HG03354 (cell line): Measurements from ENCODE around the gene PIP4P1.
"Not testable (repeated sequence)": the region's sequence is repeated elsewhere in the genome, so short reads cannot be mapped to it uniquely, and the experiment has no call there.

ENCODE experiments used
- ATAC-seq: cut with Tn5 transposase; IDR thresholded peaks from one replicate; pipeline ENCODE4 v1.9.1; 2021; ENCODE audit warnings: mild to moderate bottlenecking; ENCODE audit not compliant: unreplicated experiment, poor library complexity, severe bottlenecking

The PIP4P1 gene

DNA sequence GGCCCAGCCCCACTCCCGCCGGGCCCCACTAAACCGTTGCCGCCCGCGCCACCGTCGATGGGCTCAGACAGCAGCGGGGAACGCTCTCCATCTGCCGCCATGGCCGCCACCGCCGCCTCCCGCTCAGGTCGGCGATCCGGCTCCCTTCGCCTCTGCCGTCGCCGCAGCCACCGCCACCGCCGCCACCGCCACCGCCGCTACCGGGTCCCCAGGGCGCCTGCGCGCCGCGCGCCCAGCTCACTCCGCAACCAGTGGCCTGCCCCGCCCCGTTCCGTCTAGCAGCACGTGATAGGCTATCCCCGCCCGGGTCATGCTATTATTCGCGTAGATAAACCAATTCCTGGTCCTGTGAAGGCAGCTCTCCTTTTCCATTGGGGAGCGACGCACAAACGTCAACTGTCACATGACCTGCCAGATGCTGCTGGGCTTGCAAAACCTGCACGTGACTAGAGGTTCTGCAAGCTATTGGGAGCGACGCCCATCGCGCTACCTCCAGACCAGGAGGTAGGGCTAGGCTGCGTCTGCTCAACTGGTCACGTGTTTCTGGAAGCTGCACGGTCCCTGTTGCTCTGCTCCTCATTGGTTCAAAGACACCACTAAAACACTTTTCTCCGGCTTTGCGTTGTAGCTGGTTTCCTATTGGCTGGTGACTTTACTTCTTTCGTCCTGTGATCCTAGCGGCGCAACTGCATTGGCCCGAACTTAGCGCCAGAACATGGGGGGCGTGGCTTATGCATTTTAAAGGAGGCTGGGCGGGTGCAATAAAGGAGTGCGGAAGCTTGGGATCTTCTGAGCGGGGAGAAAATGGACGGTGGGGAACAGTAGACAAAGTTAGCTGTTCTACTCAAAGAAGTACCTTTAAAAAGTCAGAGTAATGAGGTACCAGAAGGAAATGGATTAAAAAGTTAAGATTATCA lies at the start of gene PIP4P1:
PIP4P1 (minus strand) TSS at position 210 of the 917 bp plus-strand sequence; CDS start at position 101, 109 bp downstream.
- ATAC-seq = peak; percentile 94

DNA sequence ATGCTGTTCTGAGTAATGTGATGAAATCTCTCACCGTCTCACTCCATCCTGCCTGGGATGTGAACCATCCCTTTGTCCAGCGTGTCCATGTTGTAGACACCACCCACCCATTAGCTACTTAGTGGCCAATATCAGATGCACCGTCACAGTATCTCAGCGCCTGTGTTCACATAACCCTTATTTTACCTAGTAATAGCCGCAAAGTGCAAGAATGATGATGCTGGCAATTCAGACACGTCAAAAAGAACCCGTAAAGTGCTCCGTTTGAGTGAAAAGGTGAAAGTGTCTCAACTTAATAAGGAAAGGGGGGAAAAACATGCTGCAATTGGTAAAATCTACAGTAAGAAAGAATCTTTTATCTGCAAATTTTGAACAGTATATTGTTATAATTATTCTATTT lies 47.1 kb upstream of the PIP4P1 start:
- no peak for ATAC-seq

DNA sequence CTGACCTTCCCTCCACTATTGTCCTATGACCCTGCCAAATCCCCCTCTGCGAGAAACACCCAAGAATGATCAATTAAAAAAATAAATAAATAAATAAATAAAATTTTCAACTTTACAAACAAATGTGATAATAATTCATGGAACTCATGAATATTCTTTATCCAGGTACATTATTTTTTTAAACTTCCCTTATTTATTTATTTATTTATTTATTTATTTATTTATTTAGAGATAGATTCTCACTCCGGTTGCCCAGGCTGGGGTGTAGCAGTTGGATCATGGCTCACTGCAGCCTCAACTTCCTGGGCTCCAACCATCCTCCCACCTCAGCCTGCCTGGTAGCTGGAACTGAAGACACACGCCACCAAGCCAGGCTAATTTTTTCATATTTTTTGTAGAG lies 46.3 kb upstream of the PIP4P1 start:
- not testable (repeated sequence) for ATAC-seq

- not testable (repeated sequence) for ATAC-seq
These were observed 45.5 kb upstream of the PIP4P1 start for GRCh38 chr14:20506752-20507151.

- not testable (repeated sequence) for ATAC-seq
These were observed 45.0 kb upstream of the PIP4P1 start for GRCh38 chr14:20506276-20506675.

DNA sequence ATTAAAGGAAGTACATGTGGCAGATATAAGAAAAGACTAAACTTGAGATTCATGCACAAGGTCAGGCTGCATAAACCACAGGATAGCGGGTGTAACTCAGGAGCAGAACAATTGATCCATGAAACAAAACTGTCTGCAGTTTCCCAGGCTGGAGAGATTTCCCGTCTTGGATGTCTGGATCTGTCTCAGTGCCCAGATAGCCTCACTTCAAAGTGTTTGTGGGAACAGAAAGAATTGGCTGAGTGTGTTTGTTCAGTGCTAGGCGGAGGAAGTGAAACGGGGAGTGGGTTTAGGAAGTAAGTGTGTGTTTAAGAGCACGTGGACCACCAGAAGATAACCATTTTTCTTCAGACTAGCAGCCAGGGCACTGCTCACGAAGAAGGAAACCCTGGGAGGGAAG lies 42.7 kb upstream of the PIP4P1 start:
- ATAC-seq = no peak

GRCh38 chr14:20501346-20501745 lies 40.1 kb upstream of the PIP4P1 start:
- ATAC-seq = no peak

GRCh38 chr14:20499881-20500280 lies 38.6 kb upstream of the PIP4P1 start:
- ATAC-seq = no peak

- ATAC-seq = no peak
These were observed 37.9 kb upstream of the PIP4P1 start for GRCh38 chr14:20499108-20499507.

DNA sequence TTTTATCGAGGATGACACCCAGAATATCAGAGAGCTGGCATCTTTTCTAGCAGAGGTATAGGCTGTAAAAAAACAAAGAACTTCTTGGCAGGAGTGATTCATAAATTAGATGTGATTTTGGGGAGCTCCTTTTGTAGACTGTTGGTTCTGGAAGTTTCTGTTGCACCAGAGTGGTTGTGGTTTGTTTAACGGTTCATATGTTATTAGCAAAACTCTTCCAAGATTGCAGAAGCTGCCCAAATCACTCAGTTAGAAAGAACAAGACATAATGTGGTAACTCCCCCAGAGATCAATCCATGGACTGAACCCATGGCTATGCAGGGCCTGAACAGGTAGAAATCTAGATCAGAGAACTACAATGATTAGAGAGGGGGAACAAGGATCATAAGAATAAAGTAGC lies 37.4 kb upstream of the PIP4P1 start:
- ATAC-seq = no peak

DNA sequence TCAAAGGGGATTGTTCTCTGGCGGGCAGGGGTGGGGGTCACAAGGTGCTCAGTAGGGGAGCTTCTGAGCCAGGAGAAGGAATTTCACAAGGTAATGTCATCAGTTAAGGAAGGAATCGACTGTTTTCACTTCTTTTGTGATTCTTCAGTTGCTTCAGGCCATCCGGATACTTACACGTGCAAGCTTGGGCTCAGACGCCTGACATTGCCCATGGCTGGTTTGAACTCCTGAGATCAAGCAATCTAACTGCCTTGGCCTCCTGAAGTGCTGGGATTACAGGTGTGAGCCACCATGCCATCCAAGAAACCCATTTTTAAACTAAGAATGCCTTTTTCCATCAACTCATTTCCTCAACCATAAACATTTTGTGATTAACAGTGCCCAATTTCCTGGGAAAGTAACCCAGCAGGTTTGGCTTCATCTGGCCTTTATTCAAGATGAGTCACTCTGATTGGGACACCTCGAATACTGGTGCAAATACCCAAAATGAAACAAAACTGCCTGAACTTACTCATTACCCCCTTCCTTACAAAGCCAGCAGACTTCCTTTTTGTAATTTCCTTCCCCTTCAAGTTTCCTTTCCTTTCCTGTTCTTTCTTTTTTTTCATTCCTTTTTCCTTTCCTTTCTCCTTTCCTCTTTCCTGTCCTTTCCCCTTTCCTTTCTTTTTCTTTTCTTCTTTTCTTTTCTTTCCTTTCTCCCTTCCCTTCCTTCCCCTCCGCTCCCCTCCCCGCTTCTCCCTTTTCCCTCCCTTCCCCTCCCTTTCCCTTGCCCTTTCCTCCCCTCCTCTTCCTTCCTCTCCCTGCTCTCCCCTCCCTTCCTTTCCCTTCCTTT lies 33.9 kb upstream of the PIP4P1 start:
- ATAC-seq = no peak

DNA sequence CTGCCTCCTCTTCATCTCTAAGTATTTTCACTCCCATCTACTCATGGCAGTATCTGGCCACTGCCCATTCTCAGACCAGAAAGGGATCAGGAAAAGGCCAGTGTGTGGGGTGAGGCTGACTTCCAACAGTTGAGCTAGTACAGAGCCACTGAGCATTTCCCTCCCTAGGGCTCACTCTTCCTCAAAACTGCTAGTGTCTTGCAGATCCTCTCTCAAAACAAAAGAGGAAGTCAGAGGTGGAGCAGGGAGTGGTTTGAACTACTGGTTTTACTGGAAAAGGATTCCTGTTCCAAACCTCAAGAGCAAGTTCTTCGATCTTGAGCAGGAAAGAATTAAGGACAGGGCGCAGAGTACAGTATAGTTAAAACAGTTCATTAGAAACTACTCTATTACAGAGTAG lies 32.4 kb upstream of the PIP4P1 start:
- no peak for ATAC-seq

DNA sequence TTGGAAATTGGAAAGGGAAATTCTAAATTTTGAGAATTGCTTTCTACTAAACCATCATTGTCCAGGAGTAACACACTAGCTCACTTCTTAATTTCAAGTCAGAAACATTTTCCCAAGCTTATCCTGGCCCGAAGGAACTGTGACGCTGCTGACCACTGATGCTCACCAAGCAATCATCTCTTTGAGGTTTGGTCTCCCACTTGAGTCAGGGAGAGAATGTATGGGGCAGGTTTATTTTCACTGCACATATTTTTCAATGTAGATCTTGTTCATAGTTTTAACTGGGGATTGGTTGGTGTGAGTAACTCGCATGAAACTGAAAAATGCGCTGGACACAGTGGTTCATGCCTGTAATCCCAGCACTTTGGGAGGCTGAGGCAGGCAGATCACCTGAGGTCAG lies 31.3 kb upstream of the PIP4P1 start:
- ATAC-seq = no peak

DNA sequence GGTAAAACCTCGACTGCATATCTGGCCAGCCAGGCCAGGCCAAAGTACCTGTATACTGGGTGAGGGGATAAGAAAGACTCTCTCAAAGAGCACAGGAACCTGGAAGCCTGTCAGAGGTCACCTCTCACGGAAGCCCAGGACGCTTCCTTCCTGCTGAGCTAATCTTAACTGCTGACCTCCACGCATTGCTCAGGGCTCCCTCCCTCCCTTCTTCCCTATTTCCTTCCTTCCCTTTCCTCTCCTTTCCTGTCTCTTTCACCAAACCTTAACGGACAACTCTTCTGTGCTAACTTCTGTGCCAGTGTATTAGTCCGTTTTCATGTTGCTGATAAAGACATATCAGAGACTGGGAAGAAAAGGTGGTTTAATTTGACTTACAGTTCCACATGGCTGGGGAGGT lies 29.3 kb upstream of the PIP4P1 start:
- ATAC-seq = no peak

DNA sequence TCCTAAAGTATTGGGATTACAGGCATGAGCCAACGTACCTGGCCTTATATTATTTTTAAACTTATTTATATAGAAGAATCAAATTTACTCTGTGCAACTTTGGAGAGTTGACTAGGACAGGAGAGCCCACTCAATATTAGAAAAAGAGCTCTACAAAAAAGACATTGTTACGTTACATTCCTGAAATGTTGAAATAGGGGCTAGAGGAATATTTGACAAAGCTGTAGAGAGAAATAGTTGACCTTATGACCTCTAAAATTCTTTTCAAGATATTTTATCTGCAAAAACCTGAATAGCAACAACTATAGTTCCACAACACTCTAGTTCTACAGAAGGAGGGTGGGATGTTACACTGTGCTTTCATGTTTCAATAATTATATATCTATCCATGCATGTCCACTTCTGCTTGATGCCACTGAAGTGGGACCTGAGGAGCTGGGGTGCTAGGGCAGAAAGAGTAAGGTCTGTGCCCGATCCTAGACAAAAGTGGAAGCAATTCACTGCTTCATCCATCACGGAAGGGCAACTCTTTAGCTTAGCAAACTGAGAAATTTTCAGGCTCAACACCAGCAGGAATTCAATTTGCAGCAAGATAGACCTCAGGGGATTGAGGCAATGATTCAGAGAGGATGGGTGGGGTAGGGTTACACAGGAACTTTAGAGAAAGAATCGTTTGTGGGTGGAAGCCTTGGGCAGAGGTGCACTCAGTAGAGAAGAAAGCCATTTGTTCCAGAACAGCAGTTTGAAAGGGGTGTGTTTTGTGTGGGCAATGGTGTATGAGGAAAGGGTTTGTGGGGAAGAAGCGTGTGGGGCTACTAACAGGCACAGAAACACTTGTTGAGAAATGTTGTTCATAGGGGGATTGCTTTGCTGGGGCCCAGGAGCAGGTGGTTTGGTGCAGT lies 28.1 kb upstream of the PIP4P1 start:
- ATAC-seq = peak; percentile 47

DNA sequence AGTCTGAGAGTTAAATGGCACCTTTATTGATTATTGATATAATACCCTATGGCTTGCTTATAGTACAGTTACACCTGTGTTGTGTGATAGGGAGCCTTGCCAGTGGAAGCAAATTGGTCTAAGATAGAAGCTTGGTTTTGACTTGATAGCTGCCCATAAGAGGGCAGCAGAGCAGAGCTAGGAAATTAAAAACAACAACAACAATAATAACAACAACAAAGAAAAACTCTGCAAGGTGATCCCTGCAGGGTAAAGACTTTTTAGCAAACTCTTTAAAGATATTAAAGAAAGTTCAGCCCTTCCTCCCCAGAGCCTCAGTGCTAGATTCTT lies 26.1 kb upstream of the PIP4P1 start:
- ATAC-seq = no peak

DNA sequence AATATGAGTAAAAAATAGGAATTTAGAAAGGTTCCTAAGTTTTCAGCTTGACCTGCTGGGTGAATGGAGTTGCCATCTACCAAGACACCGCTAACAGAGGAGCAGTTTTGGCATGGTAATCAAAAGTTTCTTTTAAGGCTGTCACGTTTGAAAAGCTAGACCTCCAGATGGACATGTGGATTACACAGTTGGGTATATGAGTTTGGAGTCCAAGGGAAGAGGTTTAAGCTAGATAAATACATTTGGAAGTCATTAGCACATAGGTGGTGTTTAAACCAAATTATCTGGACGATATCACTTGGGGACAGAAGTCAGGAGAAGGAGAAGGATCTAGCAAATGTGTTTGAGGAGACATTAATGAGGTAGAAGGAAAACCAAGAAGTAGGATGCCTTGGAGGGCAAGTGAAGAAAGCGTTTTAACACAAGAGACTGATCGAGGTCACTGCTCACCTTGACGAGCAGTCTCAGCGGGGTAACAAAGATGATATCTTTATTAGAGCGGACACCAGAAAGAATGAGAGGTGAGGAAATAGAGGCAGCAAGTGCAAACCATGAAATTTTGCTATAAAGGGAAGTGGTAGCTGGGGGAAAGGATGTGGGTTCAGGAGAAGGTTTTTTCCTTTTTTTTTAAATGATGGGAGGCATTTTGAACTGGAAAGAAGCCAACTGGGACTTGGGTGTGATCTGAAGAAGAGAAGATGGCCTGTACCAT lies 25.6 kb upstream of the PIP4P1 start:
- ATAC-seq = no peak

DNA sequence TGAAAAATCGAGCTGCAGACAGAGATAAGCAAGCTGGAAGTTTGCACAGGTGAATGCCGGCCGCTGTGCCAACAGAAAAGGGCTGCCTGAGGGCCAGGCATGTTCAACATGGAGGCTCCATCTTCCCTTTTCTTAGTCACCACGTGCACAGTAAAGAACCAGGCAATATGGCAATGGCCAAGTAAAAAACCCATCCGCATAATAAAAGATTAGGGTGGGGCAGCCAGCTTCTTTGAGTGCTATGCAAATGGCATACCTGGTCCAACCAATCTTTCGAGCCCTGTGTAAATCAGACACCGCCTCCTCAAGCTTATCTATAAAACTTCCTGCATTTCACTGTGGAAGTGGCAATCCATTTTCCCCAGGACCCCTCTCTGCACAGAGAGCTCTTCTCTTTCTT lies 24.7 kb upstream of the PIP4P1 start:
- no peak for ATAC-seq

DNA sequence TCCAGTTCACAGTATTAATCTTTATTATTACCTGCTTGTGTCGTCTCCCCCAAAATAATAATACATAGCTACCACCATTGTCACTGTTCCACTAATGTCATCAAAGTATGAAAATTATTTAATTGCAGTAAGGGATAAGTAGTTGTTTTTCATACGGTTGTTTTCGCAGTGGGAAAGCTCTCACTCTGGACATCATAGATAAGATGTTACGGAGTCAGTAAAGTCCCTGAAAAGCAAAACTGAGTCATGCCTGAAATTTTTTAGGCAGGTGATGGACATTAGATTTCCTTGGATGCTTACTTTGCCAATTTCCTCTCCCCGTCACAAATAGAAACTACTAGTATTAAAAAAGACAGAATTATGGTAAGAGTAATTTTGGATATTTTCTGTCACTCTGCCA lies 21.1 kb upstream of the PIP4P1 start:
- ATAC-seq = no peak
